GM12864 (cell line): Measurements from ENCODE around the gene MYL11.

Experiments
- DNase-seq: peaks from one replicate; pipeline ENCODE4 v3.0.0-alpha.2; 2011; ENCODE audit warnings: low read depth
- H3K4me3 ChIP-seq: 2 replicates; pipeline ENCODE4 v1.5.1; 2011; ENCODE audit warnings: mild to moderate bottlenecking, low read depth, low read length, control low read depth
- CTCF ChIP-seq: IDR thresholded peaks from 2 replicates; pipeline ENCODE4 v1.5.1; 2011; ENCODE audit warnings: low read depth, mild to moderate bottlenecking, moderate library complexity, low read length, control low read depth, inconsistent platforms; ENCODE audit errors: missing control alignments

The MYL11 gene

GRCh38 chr16:30346286-30346685, 28.3 kb upstream of the MYL11 start:
- H3K4me3 ChIP-seq: no peak overlapping the region
- TF ChIP-seq CTCF: no peak
- DNase-seq: no peak

GRCh38 chr16:30348113-30348512, 26.5 kb upstream of the MYL11 start:
- no peak for TF ChIP-seq CTCF
- no peak for DNase-seq
- no peak overlapping the region for H3K4me3 ChIP-seq

- no peak for TF ChIP-seq CTCF
- no peak for DNase-seq
Measured at GRCh38 chr16:30348929-30349328, 25.7 kb upstream of the MYL11 start.

GRCh38 chr16:30349675-30350074, 24.9 kb upstream of the MYL11 start:
- TF ChIP-seq CTCF: no peak
- H3K4me3 ChIP-seq: no peak overlapping the region
- DNase-seq: no peak

More at GRCh38 chr16:30348929-30349328, 25.7 kb upstream of the MYL11 start:
- H3K4me3 ChIP-seq: no peak overlapping the region

- DNase-seq: peak; percentile 82
- no peak overlapping the region for H3K4me3 ChIP-seq
Measured at GRCh38 chr16:30350134-30350871, 24.3 kb upstream of the MYL11 start.

GRCh38 chr16:30351001-30351441, 23.6 kb upstream of the MYL11 start:
- H3K4me3 ChIP-seq: no peak overlapping the region
- DNase-seq: no peak
- TF ChIP-seq CTCF: no peak

More at GRCh38 chr16:30350134-30350871, 24.3 kb upstream of the MYL11 start:
- no peak for TF ChIP-seq CTCF

GRCh38 chr16:30351586-30352419, 22.8 kb upstream of the MYL11 start:
- H3K4me3 ChIP-seq: no peak overlapping the region
- DNase-seq: no peak
- no peak for TF ChIP-seq CTCF
